Activated T-cell treated with anti-CD3 and anti-CD28 coated beads, Interleukin-2, amount 50 U/mL, for 4 hours (primary cell): ENCODE data around the gene MEGF8. TPM values are rescaled to one million over a fixed set of nuclear protein-coding genes. Genes with fewer than 3 reads are reported as not detected.

Experiments used
- ATAC-seq, 2 donors: fragments of 200-7000 bp; cut with Tn5 transposase; one replicate each; pipeline ENCODE4 v1.10.0; 2021
- DNase-seq: peaks from one replicate; pipeline ENCODE4 v3.0.0-alpha.2; 2020
- H3K27me3 Mint-ChIP-seq: one replicate; pipeline ENCODE4 v1.8.0; 2021; ENCODE audit warnings: low read depth, mixed read lengths
- H3K36me3 Mint-ChIP-seq: one replicate; pipeline ENCODE4 v1.8.0; 2022; ENCODE audit warnings: mixed read lengths; ENCODE audit not compliant: insufficient read depth
- H3K4me1 Mint-ChIP-seq: one replicate; pipeline ENCODE4 v1.8.0; 2021; ENCODE audit warnings: low read depth, mixed read lengths
- H3K4me3 Mint-ChIP-seq: one replicate; pipeline ENCODE4 v1.8.0; 2021; ENCODE audit warnings: mild to moderate bottlenecking, moderate library complexity, mixed read lengths
- H3K9me3 Mint-ChIP-seq: one replicate; pipeline ENCODE4 v1.8.0; 2021; ENCODE audit warnings: mixed read lengths
- total RNA-seq, 3 donors: library from RNA; stranded (reverse); gene quantifications; one replicate each; pipeline ENCODE4 v1.2.1, GENCODE V29; 2021

MEGF8 gene
- total RNA-seq, 3 donors from 2014 or later: 6.9 to 7.6 (median 6.9) TPM

DNA sequence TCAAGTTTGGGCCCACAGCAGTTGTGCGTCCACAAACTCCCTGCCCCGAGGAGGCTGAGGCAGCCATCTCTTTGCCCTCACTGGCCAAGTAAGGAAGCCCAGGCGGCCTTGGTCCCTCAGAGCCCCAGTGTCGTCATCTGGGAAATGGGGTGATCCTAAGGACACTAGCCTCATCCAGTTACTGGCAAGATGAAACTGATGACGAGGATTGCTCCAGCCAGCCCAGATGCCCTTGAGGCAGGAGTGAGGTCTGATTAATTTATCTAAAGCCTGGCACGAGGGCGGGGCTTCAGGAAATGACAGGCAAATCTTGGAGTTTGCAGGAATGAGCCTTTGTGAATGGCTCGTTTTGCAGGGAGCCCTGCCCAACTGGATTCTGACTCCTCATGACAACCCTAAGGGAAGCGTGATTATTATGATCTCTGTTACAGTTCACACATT, 96.2 kb downstream of the MEGF8 start:
- ATAC-seq (no peak), DNase-seq (no peak)
- no peaks in the 10 kb centered on the region for H3K9me3 Mint-ChIP-seq
- H3K27me3 Mint-ChIP-seq: no peaks in the 10 kb centered on the region
- peaks cover 44% of the 10 kb centered on the region for H3K4me1 Mint-ChIP-seq
- H3K4me3 Mint-ChIP-seq: peak overlapping the region; percentile 93
- no peaks in the 10 kb centered on the region for H3K36me3 Mint-ChIP-seq

DNA sequence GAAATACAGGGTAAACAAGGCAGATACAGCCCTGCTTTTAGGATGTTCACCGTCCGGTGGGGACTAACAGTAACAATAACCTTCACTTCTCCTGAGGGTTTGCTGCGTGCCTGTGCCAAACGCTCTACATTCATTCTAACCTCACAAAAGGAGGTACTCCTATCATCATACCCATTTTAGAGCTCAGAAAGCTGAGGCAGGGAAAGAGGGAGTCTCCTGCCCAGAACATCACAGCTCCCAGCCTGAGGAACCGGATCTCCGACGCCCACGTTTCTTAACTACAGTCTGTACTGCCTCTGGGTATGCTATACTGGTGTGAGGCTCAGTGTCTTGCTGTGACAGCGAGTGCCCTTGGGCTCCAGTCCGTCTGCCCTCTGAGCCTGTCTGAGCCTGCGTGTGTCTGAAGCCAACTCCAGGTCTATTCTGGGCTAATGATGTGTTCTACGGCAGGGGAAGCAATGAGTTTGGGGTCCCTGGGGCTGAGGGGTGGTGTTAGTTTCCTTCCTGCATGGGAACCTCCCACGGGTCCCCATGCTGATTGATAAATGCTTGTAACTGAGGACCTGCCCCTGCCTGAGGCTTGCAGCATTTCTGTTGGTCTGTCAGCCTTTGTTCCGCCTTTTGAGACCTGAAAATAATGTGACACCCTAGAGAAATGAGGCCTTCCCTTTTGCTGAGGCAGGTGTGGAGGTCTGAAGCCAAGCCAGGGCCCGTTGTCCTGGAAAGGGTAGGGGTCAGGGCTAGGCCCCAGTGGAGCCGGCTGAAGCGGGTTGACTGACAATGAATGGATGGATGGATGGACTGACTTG, 96.9 kb downstream of the MEGF8 start:
- Mint-ChIP-seq H3K4me3 (peak overlapping the region; percentile 93), H3K4me1 (peaks cover 44% of the 10 kb centered on the region), H3K9me3 (no peaks in the 10 kb centered on the region), H3K36me3 (no peaks in the 10 kb centered on the region), H3K27me3 (no peaks in the 10 kb centered on the region)
- no peak for ATAC-seq
- no peak for DNase-seq

DNA sequence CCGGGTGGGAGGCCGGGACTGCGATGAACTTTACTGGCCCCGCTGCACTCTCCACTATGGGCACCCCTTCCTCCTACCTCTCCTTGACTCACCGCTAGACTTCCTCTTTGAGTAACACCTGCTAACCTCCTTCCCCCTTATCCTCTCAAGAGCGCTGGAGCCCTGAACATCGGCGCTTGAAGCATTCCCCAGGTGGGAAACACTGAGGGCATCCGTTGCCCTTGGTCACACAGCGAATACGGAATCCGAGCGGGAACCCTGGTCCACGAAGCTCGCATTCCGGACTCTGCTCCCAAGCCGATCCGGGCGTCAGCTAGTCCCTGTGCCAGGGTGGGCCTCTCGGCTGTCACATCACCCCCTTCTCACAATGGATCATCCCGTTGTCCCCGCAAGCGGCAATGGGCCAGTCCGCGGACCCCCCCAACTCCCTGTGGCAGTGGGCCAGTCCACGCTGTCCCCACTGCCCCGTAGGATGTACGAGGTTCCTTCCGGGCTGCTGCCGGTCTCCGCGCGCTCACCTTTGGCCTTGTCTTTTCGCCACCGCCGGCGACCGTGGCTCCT, 97.5 kb downstream of the MEGF8 start:
- H3K9me3 Mint-ChIP-seq: no peaks in the 10 kb centered on the region
- no peaks in the 10 kb centered on the region for H3K36me3 Mint-ChIP-seq
- peaks cover 44% of the 10 kb centered on the region for H3K4me1 Mint-ChIP-seq
- DNase-seq: peak; percentile 32
- no peaks in the 10 kb centered on the region for H3K27me3 Mint-ChIP-seq
- H3K4me3 Mint-ChIP-seq: peak overlapping the region; percentile 93
- peak; percentile 64 to 70 for ATAC-seq

DNA sequence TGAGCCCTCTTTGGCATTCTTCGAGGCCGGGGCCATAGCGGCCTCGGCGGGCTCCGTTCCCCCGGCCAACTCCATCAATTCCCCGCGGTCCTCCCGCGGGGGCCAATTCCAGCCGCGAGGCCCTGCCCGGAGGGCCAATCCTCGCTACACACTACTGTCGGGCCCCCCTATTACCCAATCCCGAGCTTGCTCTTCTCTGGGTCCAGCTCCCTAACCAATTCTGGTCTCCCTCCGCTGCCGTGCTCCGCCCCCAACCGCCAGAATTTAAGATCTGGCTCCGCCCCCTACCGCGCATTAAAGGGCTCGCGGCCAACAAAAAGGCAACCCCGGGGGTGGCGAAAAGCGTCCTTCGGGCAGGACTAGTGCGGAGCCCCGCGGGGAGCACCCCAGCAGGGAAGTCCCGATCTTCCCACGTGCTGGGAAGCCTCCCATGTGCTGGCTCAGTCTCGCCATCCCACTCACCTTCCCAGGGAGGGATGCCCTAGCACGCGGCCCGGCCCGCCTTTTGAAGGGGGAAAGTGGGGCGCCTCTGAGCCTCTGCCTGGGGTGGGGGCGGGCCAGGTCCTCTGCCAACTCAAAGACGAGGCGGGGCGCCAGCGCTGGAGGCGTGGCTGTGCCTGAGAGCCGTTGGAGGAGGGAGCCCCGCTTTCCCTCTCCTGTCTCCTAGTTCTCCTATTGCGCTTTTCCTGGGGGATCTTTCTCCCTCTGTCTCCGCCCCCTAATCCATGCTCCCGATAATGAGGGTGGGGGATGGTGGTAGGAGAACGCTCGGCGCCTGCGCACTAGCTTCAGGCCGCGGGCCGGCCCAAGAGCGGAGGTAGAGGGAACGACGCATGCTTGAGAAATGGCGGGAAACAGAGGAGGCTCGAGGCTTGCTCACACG, 98.3 kb downstream of the MEGF8 start:
- H3K9me3 Mint-ChIP-seq: no peaks in the 10 kb centered on the region
- H3K36me3 Mint-ChIP-seq: no peaks in the 10 kb centered on the region
- H3K4me3 Mint-ChIP-seq: peak overlapping the region; percentile 93
- DNase-seq (peak; percentile 93), ATAC-seq (peak; percentile 95)
- H3K4me1 Mint-ChIP-seq: peaks cover 44% of the 10 kb centered on the region
- H3K27me3 Mint-ChIP-seq: no peaks in the 10 kb centered on the region

DNA sequence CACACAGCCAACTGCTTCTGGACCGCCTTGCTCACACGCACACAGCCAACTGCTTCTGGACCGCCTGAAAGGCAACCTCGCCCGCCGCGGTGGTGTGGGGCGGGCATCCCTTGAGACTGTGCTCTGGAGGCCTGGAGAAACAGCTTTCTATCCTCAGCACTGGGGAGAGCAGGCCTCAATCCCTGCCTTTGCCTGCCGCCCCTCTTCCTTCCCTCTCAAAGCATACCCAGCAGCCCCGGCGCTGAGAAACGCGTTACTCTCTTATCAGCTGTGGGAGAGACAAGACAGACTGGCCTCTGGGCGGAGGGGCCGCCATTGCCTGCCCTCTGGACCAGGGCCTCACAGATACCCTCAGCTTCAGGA, 98.9 kb downstream of the MEGF8 start:
- no peaks in the 10 kb centered on the region for H3K9me3 Mint-ChIP-seq
- ATAC-seq (no peak), DNase-seq (no peak)
- H3K4me1 Mint-ChIP-seq: peaks cover 42% of the 10 kb centered on the region
- H3K36me3 Mint-ChIP-seq: no peaks in the 10 kb centered on the region
- no peaks in the 10 kb centered on the region for H3K27me3 Mint-ChIP-seq
- no peak overlapping the region for H3K4me3 Mint-ChIP-seq

DNA sequence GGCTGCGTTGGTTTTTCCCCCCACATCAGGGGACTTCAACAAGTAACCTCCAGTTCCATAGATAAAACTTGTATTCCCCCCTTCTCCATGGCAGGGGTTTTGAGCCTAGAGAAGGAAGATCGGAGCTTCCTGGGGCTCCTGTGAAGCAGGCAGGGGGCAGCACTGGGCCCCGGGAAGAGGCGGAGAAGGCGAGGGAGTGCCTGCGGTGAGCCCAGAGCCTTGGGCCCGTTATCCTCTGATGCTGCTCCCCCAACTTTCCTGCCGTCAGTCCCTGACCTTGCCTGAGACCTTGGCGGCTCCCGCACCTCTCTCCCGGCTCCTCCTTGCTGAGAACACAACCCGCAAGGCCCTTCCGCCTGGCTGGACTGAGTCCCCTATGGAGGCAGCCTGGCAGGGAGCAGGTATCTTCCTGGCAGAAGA, 99.3 kb downstream of the MEGF8 start:
- Mint-ChIP-seq H3K27me3 (no peaks in the 10 kb centered on the region), H3K4me3 (no peak overlapping the region), H3K36me3 (no peaks in the 10 kb centered on the region), H3K9me3 (no peaks in the 10 kb centered on the region), H3K4me1 (peaks cover 42% of the 10 kb centered on the region)
- DNase-seq: no peak
- no peak for ATAC-seq

DNA sequence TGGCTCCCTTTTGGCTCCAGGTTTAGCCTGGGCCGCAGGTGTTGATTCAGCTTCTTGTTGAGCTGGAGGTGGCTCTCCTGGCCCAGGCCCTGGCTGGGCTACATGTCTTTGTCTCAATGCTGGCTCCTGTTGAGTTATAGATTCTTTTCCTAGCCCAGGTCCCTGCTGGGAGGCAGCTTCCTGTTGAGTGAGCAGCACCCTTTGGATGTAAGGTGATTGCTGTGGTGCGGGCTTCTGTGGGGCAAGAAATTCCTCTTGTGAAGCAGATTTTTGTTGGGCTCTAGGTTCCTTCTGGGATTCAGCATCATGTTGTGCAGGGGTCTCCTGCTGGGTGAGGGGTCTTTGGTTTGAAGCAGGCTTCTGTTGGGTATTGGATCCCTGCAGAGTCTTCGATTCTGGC, 101.2 kb downstream of the MEGF8 start:
- no peaks in the 10 kb centered on the region for H3K36me3 Mint-ChIP-seq
- no peaks in the 10 kb centered on the region for H3K9me3 Mint-ChIP-seq
- H3K27me3 Mint-ChIP-seq: no peaks in the 10 kb centered on the region
- ATAC-seq: no peak
- no peak overlapping the region for H3K4me3 Mint-ChIP-seq
- no peak for DNase-seq
- peaks cover 23% of the 10 kb centered on the region for H3K4me1 Mint-ChIP-seq

DNA sequence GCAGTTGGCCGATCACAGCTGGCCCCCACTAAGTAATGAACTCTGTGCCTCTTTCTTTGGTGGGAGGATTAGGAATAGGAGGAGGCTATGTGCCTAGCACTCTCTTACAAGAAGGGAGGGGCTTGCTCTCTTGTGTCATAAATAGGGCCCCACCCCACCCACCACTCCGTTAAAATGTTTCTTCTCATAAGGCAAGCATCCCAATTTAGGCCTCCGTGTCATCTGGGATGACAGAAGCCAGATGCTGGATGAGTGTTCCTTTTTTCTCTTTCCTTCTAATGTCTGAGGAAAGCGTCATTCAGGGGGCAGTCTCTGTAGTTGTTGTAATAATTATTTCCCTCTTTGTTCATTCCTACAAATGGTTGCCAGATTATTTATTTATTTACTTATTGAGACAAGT, 101.9 kb downstream of the MEGF8 start, which contains the start of gene LIPE:
LIPE (minus strand) TSS at position 76 of the 400 bp plus-strand sequence. CDS start 239 bp downstream, outside the sequence.
- no peaks in the 10 kb centered on the region for H3K36me3 Mint-ChIP-seq
- DNase-seq: no peak
- no peak within 1 kb of the TSS for H3K4me3 Mint-ChIP-seq
- peaks cover 16% of the 10 kb centered on the region for H3K4me1 Mint-ChIP-seq
- ATAC-seq: no peak
- H3K27me3 Mint-ChIP-seq: no peaks in the 10 kb centered on the region
- H3K9me3 Mint-ChIP-seq: no peaks in the 10 kb centered on the region

Other genes with a start within 250 kb of the MEGF8 start
- gene ZNF574, start 249.5 kb upstream of the MEGF8 start, total RNA-seq: 10 to 100 TPM; 19.9 to 20.7 (median 20.6) TPM
- 100 to 1,000 TPM in 1 of 3 donors, 10 to 100 TPM in 2; 83.9 to 123 (median 85.7) TPM for gene POU2F2, start 193.2 kb upstream of the MEGF8 start, total RNA-seq
- 10 to 100 TPM; 25.2 to 29.1 (median 28.1) TPM for gene DEDD2, start 108.0 kb upstream of the MEGF8 start, total RNA-seq
- 10 to 100 TPM; 17.2 to 19.4 (median 18.7) TPM for gene ZNF526, start 105.3 kb upstream of the MEGF8 start, total RNA-seq
- gene GSK3A, start 83.0 kb upstream of the MEGF8 start, total RNA-seq: 10 to 100 TPM; 51.9 to 56.4 (median 55.2) TPM
- 10 to 100 TPM; 86.2 to 95.4 (median 89.1) TPM for gene ERF, start 70.5 kb upstream of the MEGF8 start, total RNA-seq
- gene CIC, start 56.4 kb upstream of the MEGF8 start, total RNA-seq: 10 to 100 TPM; 54.9 to 67.3 (median 64.1) TPM
- 1 to 10 TPM in 2 of 3 donors, under 1 TPM in 1; 0.58 to 1.5 (median 1.3) TPM for gene PRR19, start 23.5 kb upstream of the MEGF8 start, total RNA-seq
- 10 to 100 TPM; 55.2 to 67.8 (median 60.0) TPM for gene PAFAH1B3, start 23.0 kb upstream of the MEGF8 start, total RNA-seq
- not detected for gene TMEM145, start 12.3 kb upstream of the MEGF8 start, total RNA-seq
- gene CNFN, start 64.7 kb downstream of the MEGF8 start, total RNA-seq: not detected
- 10 to 100 TPM; 23.0 to 29.1 (median 28.0) TPM for gene LIPE, start 101.8 kb downstream of the MEGF8 start, total RNA-seq
- not detected for gene CXCL17, start 117.3 kb downstream of the MEGF8 start, total RNA-seq
- under 1 TPM; 0.30 to 0.43 (median 0.40) TPM for gene CEACAM1, start 202.8 kb downstream of the MEGF8 start, total RNA-seq